Measurements from ENCODE around the gene C6orf52. TPM values are rescaled to one million over a fixed set of nuclear protein-coding genes. Genes with fewer than 3 reads are reported as not detected.

C6orf52 gene
- total and polyA plus RNA-seq, 9 of the 15 experiments (the other 6 are each of a cell fraction or from before 2014, with no cell fraction given) = 6.7 to 37.0 (median 11.1) TPM

- H4K20me1 ChIP-seq (replicated peaks; ENCODE audit: control insufficient read depth, insufficient read depth, low read length) = no peaks in the 10 kb centered on the region
- TF ChIP-seq ZBTB33 (CRISPR knock-in tag; IDR thresholded peaks at IDR 0.05) = peak; percentile 80
- no peak for TF ChIP-seq MCM7 (IDR thresholded peaks at IDR 0.05)
- TF ChIP-seq MIER1 (IDR thresholded peaks at IDR 0.05; ENCODE audit: low read depth) = no peak
- no peak for TF ChIP-seq TRIM24 (IDR thresholded peaks at IDR 0.05)
- TF ChIP-seq SP2 (IDR thresholded peaks at IDR 0.05; ENCODE audit: extremely low read depth, low read depth, low read length, poor library complexity, severe bottlenecking) = no peak
- peaks cover 2 to 15% of the 10 kb centered on the region in 2 experiments; a peak in 3 of 5 replicates for H3K4me1 ChIP-seq (replicated peaks in 1 of 2; ENCODE audit: control insufficient read depth in 2 of 2, insufficient read depth in 2 of 2, low read length in 2 of 2)
- DNase-seq (ENCODE audit: extremely low read depth in 1 of 4, low spot score in 3 of 4) (no peak), ATAC-seq (0 out of 3 replicates have a peak, but pooled peaks have one; percentile 26), FAIRE-seq (no peak)
- no TSS peak for BruUV-seq (replicated peaks)
- no peak overlapping the region for H3K9ac ChIP-seq (ENCODE audit: insufficient read depth in 1 of 2, low read depth in 2 of 2, low read length in 2 of 2)
- H3K27ac ChIP-seq (ENCODE audit: extremely low read depth, low read depth, low read length) = no peak overlapping the region
- POLR2A ChIA-PET = interaction anchor here (0.8 to 1.0 kb wide), 2 partner anchors 14 to 62 kb away, joined by 3 to 4 read pairs; no protein-coding TSS in a partner anchor
- in situ Hi-C loops (cut with MboI) (no loop called here), intact Hi-C loops (cut with micrococcal nuclease) (no loop called here)
- no peak overlapping the region for H3K4me2 ChIP-seq (ENCODE audit: insufficient read depth, low read length)
- H3K9me1 ChIP-seq (ENCODE audit: control insufficient read depth, insufficient read depth, low read length) = no peaks in the 10 kb centered on the region
- H3K36me3 ChIP-seq (ENCODE audit: control insufficient read depth, insufficient read depth, low read length) = no peaks in the 10 kb centered on the region
- 60% methylated on average over 8 of the region's 8 CpGs for WGBS (ENCODE audit: insufficient coverage, low coverage, missing lambda C conversion rate)
- no peaks in the 10 kb centered on the region for H3K79me2 ChIP-seq (ENCODE audit: control insufficient read depth, insufficient read depth, low read length)
- no peaks in the 10 kb centered on the region for H3K9me3 ChIP-seq (replicated peaks; ENCODE audit: control insufficient read depth, insufficient read depth, low read depth, low read length)
- CTCF ChIA-PET (ENCODE audit: low intra/inter-chr PET ratio) = no interaction called here
- H3K27me3 ChIP-seq (ENCODE audit: control insufficient read depth in 2 of 2, insufficient read depth in 2 of 2, low read length in 2 of 2) = no peaks in the 10 kb centered on the region
- no peak overlapping the region for H3K4me3 ChIP-seq
- no peak overlapping the region for H2AFZ ChIP-seq (ENCODE audit: low read depth, low read length)
Observed at GRCh38 chr6:10686901-10687300, 7.5 kb downstream of the C6orf52 start.
